Effector CD8-positive, alpha-beta T cell (primary cell): ENCODE results near the gene PGK2.
"Not testable (repeated sequence)": the region's sequence is repeated elsewhere in the genome, so short reads cannot be mapped to it uniquely, and the experiment has no call there.

ENCODE experiments used
- DNase-seq: peaks from one replicate; lab custom pipeline; 2025; lab: John Stamatoyannopoulos, UW
- total RNA-seq, 4 experiments: gene quantifications; one replicate each; lab custom pipeline; 2026; lab: John Stamatoyannopoulos, UW

Gene PGK2
- 0 reads per million in 4 experiments for total RNA-seq

DNA sequence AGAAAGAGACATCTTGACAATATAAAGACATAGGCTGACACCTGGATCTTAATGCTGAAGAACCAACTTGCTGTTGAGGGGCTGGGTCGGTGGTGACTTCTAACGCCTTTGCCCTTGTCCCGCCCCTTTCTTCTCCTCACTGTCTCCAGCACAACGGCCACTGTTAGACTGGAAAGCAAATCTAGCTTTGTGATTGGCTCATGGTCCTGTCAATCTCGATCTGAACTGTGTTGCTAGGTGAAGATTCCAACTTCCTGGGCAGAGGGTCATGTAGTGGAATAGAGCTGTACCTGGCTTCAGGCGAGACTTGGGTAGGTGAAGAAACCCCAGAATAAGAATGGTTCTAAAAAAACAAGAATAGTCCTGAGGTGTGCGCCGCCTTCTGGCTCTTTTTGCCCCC, at the start of gene PGK2:
Gene PGK2 (minus strand): TSS at position 110 of the 400 bp plus-strand sequence. CDS start 98 bp downstream, at position 12.
- DNase-seq = no peak

- no peak for DNase-seq
Observed at GRCh38 chr6:49835140-49835539, 48.1 kb upstream of the PGK2 start.

GRCh38 chr6:49833386-49833785, 46.3 kb upstream of the PGK2 start:
- no peak for DNase-seq

DNA sequence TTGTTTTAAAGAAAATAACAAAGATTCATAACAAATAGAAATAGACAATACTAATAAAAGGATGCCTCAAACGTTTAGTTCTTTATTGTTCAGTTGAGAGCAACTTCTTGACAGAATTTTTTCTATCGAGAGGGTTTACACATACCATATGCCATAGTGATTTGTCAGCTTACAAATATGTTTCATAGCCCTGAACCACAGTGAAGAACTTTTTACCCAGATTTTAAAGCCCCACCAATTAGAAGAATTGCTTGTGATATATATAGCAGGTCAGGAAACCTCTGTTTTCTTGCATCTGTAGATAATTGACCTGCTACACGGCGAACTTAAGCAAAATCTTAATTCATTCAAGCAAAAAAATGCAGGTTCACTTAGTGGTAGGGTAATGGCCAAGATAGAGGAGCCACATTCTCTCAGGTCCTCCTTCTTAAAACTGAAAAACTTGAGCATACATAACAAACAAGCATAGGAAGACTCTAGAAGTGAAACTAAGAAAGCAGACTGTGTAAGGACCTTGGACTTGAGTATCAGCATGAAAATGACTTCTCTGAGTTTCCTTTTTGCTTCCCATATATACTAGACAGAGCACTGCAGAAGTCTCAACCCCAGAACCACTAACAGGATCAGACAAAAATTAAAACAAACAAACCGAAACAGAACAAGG, 39.8 kb upstream of the PGK2 start:
- DNase-seq = no peak

- no peak for DNase-seq
Observed at GRCh38 chr6:49815166-49815565, 28.1 kb upstream of the PGK2 start.

DNA sequence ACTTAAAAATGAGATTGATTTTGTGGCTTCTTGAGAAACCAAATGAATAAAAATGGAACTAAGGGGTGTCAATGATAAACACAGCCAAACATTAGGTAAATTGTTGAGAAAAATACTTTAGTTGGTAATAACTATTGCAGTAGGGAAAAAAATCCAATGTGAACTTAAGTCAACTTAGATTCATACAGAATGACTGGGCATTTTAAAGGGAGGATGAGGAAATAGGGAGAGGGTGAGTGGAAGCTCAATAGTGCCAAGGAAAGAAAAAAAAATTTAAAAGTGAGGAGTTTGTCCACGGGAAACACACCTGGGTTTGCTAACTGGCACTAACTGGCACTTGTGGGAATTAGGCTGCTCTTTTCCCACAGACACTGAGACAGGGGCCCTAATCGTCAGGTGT, 26.2 kb upstream of the PGK2 start:
- DNase-seq = no peak

GRCh38 chr6:49806145-49806544, 19.1 kb upstream of the PGK2 start:
- DNase-seq = no peak

- no peak for DNase-seq
Observed at GRCh38 chr6:49805246-49805645, 18.2 kb upstream of the PGK2 start.

GRCh38 chr6:49801525-49801924, 14.4 kb upstream of the PGK2 start:
- DNase-seq = no peak

DNA sequence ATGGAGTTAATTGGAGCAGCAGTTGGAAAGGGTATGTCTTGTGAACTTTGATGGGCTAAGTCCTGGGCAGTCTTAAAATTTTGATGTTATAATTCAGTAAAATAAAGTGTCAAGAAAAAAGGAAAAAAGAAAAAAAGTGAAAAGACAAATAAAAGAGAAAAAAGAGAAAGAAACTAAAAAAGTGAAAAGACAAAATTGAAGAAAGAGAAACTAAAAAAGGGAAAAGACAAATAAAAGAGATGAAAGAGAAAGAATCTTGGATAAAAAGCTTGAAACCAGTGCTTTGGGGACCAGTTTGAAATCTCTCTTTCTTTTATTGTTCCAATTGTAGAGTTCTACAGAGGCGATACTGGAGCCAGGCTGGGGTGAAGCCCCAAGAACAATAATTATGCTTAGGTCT, 12.0 kb upstream of the PGK2 start:
- DNase-seq = no peak

DNA sequence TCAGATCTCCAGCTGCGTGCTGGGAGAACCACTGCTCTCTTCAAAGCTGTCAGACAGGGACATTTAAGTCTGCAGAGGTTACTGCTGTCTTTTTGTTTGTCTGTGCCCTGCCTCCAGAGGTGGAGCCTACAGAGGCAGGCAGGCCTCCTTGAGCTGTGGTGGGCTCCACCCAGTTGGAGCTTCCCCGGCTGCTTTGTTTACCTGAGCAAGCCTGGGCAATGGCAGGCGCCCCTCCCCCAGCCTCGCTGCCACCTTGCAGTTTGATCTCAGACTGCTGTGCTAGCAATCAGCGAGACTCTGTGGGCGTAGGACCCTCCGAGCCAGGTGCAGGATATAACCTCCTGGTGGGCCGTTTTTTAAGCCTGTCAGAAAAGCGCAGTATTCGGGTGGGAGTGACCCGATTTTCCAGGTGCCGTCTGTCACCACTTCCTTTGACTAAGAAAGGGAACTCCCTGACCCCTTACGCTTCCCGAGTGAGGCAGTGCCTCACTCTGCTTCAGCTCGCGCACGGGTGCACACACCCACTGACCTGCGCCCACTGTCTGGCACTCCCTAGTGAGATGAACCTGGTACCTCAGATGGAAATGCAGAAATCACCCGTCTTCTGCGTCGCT, 9.9 kb upstream of the PGK2 start:
- DNase-seq = not testable (repeated sequence)

GRCh38 chr6:49790341-49790740, 3.3 kb upstream of the PGK2 start:
- DNase-seq = no peak

GRCh38 chr6:49784272-49784671, 2.8 kb downstream of the PGK2 start:
- no peak for DNase-seq

GRCh38 chr6:49782725-49783124, 4.4 kb downstream of the PGK2 start:
- DNase-seq = no peak

DNA sequence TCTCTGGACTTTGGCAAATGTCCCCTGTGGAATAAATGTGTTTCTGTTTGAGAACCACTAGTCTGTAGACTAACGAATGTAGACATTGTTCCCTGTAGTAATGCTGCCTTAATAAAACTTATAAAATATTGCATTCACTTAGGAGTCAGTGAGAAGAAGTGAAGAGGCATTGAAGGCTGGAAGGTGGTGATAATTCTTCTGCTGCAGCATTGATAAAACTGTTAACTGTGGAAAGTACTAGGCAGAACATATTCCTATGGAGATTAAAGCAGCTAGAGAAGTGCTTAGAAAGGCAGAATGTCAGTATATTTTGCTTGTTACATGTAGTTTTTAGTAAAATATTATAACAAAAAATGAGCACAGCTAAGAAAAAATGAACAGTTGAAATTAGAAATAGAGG, 4.8 kb downstream of the PGK2 start:
- no peak for DNase-seq

- no peak for DNase-seq
Observed at GRCh38 chr6:49776444-49776843, 10.6 kb downstream of the PGK2 start.

- DNase-seq = no peak
Observed at GRCh38 chr6:49775043-49775442, 12.0 kb downstream of the PGK2 start.

GRCh38 chr6:49772285-49772684, 14.8 kb downstream of the PGK2 start:
- DNase-seq = no peak

DNA sequence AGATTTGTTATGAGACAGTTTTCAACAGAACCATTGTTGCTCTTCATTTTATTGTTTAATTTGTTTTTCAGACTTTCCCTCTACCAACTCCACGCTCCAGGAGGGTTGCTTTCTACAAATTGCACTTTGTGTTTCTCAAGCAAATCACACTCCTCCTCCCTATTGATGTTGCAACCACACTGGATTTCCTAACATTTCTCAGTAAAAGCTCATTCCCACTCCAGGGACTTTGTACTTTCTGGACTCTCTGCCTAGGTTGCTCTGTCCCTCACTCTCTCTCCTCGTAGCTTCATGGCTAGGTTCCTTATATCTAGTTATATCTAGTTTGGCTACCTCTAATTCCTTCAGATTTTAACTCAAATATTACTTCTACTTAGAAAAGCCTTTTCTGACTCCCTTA, 20.3 kb downstream of the PGK2 start:
- no peak for DNase-seq

- DNase-seq = no peak
Observed at GRCh38 chr6:49764571-49765236, 22.4 kb downstream of the PGK2 start.

DNA sequence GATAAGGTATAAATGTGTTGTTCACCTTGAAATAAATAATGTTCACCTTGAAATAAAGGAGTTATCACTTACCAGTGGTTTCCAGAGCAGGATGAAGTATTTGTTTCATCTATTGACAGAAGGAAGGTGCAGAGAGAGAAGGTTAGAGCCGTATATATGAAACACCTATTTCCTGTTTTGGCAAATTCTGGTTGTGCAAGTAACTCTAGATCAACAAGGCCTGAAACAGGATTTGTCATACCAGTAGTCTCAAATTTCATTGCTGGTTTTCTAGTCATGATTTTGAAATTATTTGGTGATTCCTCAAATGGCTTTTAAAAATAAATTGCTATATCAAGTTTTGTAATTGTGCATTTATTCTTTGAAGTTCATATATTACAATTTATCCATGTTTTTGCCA, 42.8 kb downstream of the PGK2 start, which contains the start of gene CRISP3:
Gene CRISP3 (minus strand): TSS at position 130 of the 400 bp plus-strand sequence. CDS start 21 bp downstream, at position 109.
- no peak for DNase-seq

DNA sequence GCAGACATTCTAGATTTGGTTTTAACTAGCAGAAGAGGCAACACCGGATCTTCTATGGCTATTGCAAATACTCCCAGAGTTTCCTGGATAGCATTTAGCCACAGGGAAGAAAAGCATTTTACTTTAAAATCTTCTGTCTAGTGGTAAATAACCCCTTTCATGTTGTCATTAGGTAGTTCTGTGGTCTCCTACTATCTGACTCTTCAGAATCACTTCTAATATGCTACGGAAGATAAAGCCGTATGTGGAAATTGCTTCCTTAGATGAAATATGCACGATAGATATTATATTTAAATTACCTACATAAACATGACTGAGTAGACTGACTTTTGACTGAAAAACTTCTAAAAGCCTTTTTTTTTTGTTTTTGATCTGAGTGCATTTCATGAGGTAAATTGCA, 43.7 kb downstream of the PGK2 start:
- no peak for DNase-seq

- DNase-seq = no peak
Observed at GRCh38 chr6:49739423-49739822, 47.7 kb downstream of the PGK2 start.
